Activated CD4-positive, alpha-beta T cell treated with anti-CD3 and anti-CD28 coated beads, Interleukin-2, amount 10 ng/mL, durations not matched to agents 7 days and 5 days (primary cell): ENCODE data around the gene GPHN. TPM values are rescaled to one million over a fixed set of nuclear protein-coding genes. Genes with fewer than 3 reads are reported as not detected.

Source experiments
- CTCF ChIA-PET: fragments of 350-600 bp; sonication (Branson Sonifier 250); formaldehyde crosslinking; loops from one replicate; lab custom pipeline; 2021; ENCODE audit warnings: antibody characterized with exemption; lab: Charles Lee
- POLR2A ChIA-PET: fragments of 350-600 bp; sonication (Branson Sonifier 250); formaldehyde crosslinking; loops from one replicate; lab custom pipeline; 2021; ENCODE audit warnings: antibody characterized with exemption; lab: Charles Lee
- DNase-seq: peaks from one replicate; pipeline ENCODE4 v3.0.0-alpha.2; 2020
- H3K27ac Mint-ChIP-seq: one replicate; pipeline ENCODE4 v1.8.0; 2021; ENCODE audit warnings: mild to moderate bottlenecking, moderate library complexity, mixed read lengths
- H3K27me3 Mint-ChIP-seq: one replicate; pipeline ENCODE4 v1.8.0; 2021; ENCODE audit warnings: mixed read lengths
- H3K36me3 Mint-ChIP-seq: one replicate; pipeline ENCODE4 v1.8.0; 2021; ENCODE audit warnings: low read depth, mixed read lengths
- H3K4me1 Mint-ChIP-seq: one replicate; pipeline ENCODE4 v1.8.0; 2021; ENCODE audit warnings: mixed read lengths
- H3K4me3 Mint-ChIP-seq: one replicate; pipeline ENCODE4 v1.8.0; 2021; ENCODE audit warnings: mild to moderate bottlenecking, moderate library complexity, mixed read lengths
- H3K9me3 Mint-ChIP-seq: one replicate; pipeline ENCODE4 v1.8.0; 2021; ENCODE audit warnings: mixed read lengths
- total RNA-seq, 2 experiments: library from RNA; stranded (reverse); gene quantifications; one replicate each; pipeline ENCODE4 v1.2.3, GENCODE V29; 2021

Gene GPHN
- total RNA-seq, 2 experiments from 2014 or later = 20.2 to 21.2 TPM

DNA sequence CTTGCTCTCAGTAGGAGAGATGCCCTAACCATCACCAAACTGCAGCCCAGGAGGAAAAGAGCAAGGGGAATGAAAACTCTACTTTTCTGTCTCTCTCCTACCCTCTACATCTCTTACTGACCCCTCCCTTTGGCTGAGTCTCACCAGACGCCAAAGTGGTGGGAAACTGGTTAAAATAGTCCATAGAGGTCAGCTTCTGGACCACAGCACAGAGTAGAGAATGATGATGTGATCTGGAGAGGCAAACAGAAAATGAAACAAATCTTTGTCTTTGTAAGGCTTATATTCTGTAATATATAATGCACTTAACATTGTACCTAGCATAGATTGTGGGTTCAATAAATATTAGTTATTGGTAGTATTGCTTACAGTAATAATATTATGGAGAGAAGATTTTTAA lies 600.3 kb downstream of the GPHN start:
- no peak overlapping the region for H3K4me3 Mint-ChIP-seq
- no peaks in the 10 kb centered on the region for H3K27me3 Mint-ChIP-seq
- H3K9me3 Mint-ChIP-seq = peaks cover 29% of the 10 kb centered on the region
- no peaks in the 10 kb centered on the region for H3K4me1 Mint-ChIP-seq
- no peak for DNase-seq
- H3K27ac Mint-ChIP-seq = no peak overlapping the region
- CTCF ChIA-PET = no interaction called here
- peaks cover 18% of the 10 kb centered on the region for H3K36me3 Mint-ChIP-seq
- POLR2A ChIA-PET = no interaction called here

DNA sequence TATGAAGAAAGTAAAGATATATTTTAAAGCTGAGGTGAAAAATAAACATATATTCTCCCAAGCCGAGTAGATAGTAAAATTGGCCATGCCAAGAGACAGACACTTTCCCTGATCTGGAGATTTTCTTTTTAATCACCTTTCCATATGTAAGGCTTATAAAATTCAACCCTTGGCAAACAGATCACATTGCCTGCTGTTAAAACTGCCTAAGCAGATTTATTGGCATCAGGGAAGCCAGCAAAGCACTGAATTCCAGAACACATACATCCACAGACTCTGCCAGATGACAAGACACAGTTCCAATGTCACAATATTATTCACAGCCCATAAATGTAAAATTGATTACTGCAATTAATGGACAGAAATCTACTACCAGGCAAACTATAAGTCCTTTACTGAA lies 603.1 kb downstream of the GPHN start:
- Mint-ChIP-seq H3K4me3 (no peak overlapping the region), H3K9me3 (peaks cover 8% of the 10 kb centered on the region), H3K27me3 (no peaks in the 10 kb centered on the region), H3K4me1 (no peaks in the 10 kb centered on the region), H3K27ac (no peak overlapping the region), H3K36me3 (peaks cover 7% of the 10 kb centered on the region)
- no peak for DNase-seq
- ChIA-PET POLR2A (no interaction called here), CTCF (no interaction called here)

DNA sequence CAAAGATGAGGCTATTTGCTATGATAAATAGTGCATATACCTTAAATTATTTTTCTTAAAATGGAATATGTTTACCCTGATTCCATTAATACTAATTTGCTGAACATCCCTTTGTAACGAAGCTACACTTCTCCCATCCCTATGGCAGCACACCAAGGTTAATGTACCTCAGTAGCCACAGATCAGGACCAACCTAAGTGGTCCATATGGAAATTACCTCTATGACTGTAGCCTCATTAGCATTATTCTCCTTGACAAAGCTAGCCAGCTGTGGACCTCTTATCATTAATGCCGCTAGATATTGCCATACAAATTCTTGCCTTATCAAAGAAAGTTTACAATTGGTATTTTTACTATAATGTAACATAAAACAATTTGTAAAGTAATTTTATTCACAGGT lies 604.4 kb downstream of the GPHN start:
- no peaks in the 10 kb centered on the region for H3K4me1 Mint-ChIP-seq
- H3K36me3 Mint-ChIP-seq = no peaks in the 10 kb centered on the region
- no peak overlapping the region for H3K27ac Mint-ChIP-seq
- H3K9me3 Mint-ChIP-seq = no peaks in the 10 kb centered on the region
- CTCF ChIA-PET = no interaction called here
- POLR2A ChIA-PET = no interaction called here
- H3K4me3 Mint-ChIP-seq = no peak overlapping the region
- DNase-seq = no peak
- no peaks in the 10 kb centered on the region for H3K27me3 Mint-ChIP-seq

DNA sequence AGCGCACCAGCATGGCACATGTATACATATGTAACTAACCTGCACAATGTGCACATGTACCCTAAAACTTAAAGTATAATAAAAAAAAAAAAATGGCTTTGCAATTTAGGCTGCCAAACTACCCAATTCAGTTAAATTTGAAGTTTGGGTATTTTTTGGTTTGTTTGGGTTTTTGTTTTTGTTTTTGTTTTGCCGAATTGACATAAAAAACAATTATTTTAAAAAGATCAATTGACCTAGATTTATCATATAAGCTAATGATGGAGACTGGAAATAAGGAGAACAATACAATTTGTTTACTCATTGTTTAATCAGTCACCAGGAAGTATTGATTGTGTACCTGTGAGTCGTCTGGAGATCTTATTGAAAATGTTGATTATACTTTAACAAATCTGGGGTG lies 619.2 kb downstream of the GPHN start:
- no peak overlapping the region for H3K27ac Mint-ChIP-seq
- POLR2A ChIA-PET = no interaction called here
- H3K36me3 Mint-ChIP-seq = peaks cover 15% of the 10 kb centered on the region
- no peaks in the 10 kb centered on the region for H3K4me1 Mint-ChIP-seq
- H3K27me3 Mint-ChIP-seq = no peaks in the 10 kb centered on the region
- H3K9me3 Mint-ChIP-seq = no peaks in the 10 kb centered on the region
- H3K4me3 Mint-ChIP-seq = no peak overlapping the region
- CTCF ChIA-PET = no interaction called here
- DNase-seq = no peak

DNA sequence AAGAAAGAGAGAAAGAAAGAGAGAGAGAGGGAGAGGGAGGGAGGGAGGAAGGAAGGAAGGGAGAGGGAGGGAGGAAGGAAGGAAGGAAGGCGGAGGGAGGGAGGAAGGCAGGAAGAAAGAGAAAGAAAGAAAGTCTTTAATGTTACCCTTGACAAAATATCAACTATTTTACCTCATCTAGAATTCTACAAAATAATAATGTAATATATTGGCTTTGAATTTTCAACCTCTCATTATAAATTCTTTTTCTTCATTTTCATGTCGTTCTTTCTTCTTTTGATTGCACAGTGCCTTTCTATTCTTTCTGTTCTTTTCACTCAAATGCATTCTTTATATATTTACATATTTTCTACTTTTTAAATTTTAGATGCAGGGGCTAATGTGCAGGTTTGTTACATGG lies 621.8 kb downstream of the GPHN start:
- peaks cover 10% of the 10 kb centered on the region for H3K4me1 Mint-ChIP-seq
- H3K36me3 Mint-ChIP-seq = peaks cover 7% of the 10 kb centered on the region
- no peaks in the 10 kb centered on the region for H3K9me3 Mint-ChIP-seq
- H3K4me3 Mint-ChIP-seq = no peak overlapping the region
- ChIA-PET CTCF (no interaction called here), POLR2A (no interaction called here)
- DNase-seq = no peak
- H3K27ac Mint-ChIP-seq = no peak overlapping the region
- H3K27me3 Mint-ChIP-seq = no peaks in the 10 kb centered on the region

DNA sequence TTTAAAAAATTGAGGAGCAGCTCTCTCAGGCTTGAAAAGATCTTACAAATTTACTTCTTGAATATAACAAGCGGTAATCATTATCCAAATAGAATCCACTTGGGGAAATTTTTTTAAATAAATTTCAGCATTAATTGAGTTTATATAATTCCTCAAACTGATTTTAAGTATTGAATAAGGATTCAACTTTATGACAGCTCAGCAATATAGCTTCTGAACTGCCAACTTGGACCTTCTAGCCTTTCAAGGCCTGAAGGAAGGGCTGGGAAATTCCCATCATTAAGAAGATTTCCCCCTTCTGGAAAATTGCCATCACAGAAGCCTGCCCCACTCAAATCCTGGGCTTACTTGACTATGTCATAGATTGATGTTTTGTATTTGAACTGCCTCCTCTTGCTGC lies 623.7 kb downstream of the GPHN start:
- POLR2A ChIA-PET = no interaction called here
- H3K4me1 Mint-ChIP-seq = peaks cover 14% of the 10 kb centered on the region
- H3K27ac Mint-ChIP-seq = no peak overlapping the region
- no peak overlapping the region for H3K4me3 Mint-ChIP-seq
- no peaks in the 10 kb centered on the region for H3K9me3 Mint-ChIP-seq
- CTCF ChIA-PET = interaction anchor here (0.7 kb wide), 1 partner anchor 41 kb away, joined by 3 read pairs; no protein-coding TSS in a partner anchor
- DNase-seq = no peak
- H3K36me3 Mint-ChIP-seq = peaks cover 7% of the 10 kb centered on the region
- no peaks in the 10 kb centered on the region for H3K27me3 Mint-ChIP-seq

DNA sequence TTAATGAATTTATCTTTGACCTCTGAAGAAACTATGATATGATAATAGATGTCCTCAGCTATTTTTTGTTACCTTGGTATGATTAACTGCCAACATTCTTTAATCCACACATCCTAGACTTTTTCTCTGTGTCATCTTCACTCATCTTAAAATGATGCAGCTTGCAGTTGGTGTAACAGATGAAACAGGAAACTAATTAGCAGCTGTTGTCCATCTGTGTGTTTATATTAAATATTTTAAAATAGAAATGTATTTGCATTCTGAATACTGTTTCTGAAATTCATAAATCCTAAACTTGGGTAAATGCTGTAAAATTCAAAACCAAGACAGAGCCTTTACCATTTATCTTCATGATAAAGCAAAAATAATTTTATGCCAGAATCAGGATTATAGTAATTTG lies 625.2 kb downstream of the GPHN start:
- no peaks in the 10 kb centered on the region for H3K27me3 Mint-ChIP-seq
- POLR2A ChIA-PET = no interaction called here
- H3K4me1 Mint-ChIP-seq = peaks cover 14% of the 10 kb centered on the region
- H3K36me3 Mint-ChIP-seq = peaks cover 6% of the 10 kb centered on the region
- CTCF ChIA-PET = no interaction called here
- H3K9me3 Mint-ChIP-seq = no peaks in the 10 kb centered on the region
- no peak overlapping the region for H3K4me3 Mint-ChIP-seq
- no peak for DNase-seq
- H3K27ac Mint-ChIP-seq = no peak overlapping the region

DNA sequence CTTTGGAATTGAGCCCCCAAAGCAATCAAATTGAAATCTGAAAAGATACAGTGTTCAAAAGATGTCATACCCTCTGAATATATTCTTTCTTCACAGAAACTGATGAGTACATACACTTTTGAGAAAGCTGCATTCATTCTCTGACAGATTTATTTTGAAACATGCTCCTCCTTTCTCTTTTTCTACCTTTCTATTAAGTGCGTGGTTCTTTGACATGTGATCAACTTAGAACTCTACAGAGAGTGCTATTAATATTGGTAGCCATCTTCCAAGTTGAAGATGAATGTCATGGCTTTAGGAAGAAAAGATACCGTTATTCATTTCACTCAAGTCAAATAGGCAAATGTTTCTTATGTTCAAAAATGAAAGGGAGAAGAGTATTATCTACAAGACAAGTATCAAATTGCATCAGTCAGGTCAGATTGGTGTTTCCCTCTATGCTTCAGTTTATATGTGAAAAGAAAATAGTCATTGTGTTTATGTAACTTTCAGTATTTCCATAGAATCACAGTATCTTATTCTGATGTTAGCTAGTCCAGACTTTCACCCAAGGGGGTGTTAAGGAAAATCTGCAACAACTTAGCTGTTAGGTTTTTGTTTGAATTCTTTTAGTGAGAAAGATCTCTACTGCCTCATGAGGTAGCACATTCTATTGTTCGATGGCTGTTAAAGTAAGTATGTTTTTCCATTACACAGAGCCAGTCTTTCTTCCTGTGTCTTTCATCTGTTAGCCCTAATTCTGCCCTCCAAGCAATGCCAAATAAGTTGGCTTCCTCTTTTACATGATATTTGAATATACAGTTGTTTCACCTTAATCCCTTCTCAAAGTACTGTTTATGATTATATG lies 625.9 kb downstream of the GPHN start:
- Mint-ChIP-seq H3K4me3 (no peak overlapping the region), H3K27me3 (no peaks in the 10 kb centered on the region), H3K9me3 (no peaks in the 10 kb centered on the region), H3K4me1 (peaks cover 14% of the 10 kb centered on the region), H3K27ac (no peak overlapping the region), H3K36me3 (peaks cover 6% of the 10 kb centered on the region)
- no peak for DNase-seq
- CTCF ChIA-PET = no interaction called here
- POLR2A ChIA-PET = no interaction called here

DNA sequence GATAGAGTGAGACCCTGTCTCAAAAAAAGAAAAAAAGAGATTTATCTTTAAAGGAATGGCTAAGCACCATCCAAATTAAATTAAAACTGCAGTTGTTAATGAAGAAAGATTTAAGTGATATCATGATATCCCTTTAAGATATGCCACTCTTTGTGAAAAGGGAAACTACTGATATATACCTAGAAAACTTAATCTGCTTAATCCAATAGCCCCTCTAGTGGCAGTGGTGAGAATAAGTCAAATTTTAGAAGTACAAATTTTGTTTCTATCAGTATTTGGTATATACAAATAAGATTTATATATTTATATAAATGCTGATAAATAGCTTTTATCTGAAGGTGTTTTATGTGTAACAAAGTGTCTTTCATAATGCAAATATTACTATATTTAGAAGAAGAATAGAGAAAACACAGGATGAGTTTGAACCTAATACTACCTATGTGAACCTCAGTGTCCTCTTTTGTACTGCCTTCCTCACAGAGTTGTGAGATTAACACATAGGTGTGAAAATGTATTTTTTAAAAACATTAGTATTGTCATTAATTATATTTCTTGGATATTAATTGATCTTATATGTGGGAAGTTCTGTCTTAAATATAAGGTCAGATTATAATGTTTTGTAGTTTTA lies 629.9 kb downstream of the GPHN start:
- Mint-ChIP-seq H3K4me3 (no peak overlapping the region), H3K27ac (no peak overlapping the region), H3K27me3 (no peaks in the 10 kb centered on the region), H3K4me1 (peaks cover 14% of the 10 kb centered on the region), H3K9me3 (no peaks in the 10 kb centered on the region), H3K36me3 (no peaks in the 10 kb centered on the region)
- DNase-seq = no peak
- CTCF ChIA-PET = no interaction called here
- POLR2A ChIA-PET = no interaction called here

DNA sequence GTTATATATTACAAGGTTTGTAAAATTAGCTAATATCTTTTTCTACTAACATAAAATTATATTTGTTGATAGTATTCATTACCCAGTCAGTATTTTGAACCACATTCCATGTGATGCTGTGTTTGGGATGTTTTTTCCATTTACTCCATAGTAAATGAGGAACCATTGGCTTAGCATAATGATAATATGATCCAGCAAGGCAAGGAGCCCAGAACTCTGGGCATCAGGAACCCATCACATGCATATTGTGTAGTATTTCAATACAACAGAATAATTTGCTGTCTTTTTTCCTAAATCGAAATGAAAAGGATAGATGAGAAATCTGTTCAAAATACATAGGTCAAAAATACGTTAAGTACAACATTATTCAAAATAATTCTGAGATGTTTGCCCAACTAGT lies 632.6 kb downstream of the GPHN start:
- no peak for DNase-seq
- Mint-ChIP-seq H3K27ac (no peak overlapping the region), H3K4me3 (no peak overlapping the region), H3K27me3 (no peaks in the 10 kb centered on the region), H3K9me3 (no peaks in the 10 kb centered on the region), H3K36me3 (no peaks in the 10 kb centered on the region), H3K4me1 (peaks cover 2% of the 10 kb centered on the region)
- POLR2A ChIA-PET = no interaction called here
- CTCF ChIA-PET = interaction anchor here (0.6 kb wide), 1 partner anchor 85 kb away, joined by 3 read pairs; no protein-coding TSS in a partner anchor

DNA sequence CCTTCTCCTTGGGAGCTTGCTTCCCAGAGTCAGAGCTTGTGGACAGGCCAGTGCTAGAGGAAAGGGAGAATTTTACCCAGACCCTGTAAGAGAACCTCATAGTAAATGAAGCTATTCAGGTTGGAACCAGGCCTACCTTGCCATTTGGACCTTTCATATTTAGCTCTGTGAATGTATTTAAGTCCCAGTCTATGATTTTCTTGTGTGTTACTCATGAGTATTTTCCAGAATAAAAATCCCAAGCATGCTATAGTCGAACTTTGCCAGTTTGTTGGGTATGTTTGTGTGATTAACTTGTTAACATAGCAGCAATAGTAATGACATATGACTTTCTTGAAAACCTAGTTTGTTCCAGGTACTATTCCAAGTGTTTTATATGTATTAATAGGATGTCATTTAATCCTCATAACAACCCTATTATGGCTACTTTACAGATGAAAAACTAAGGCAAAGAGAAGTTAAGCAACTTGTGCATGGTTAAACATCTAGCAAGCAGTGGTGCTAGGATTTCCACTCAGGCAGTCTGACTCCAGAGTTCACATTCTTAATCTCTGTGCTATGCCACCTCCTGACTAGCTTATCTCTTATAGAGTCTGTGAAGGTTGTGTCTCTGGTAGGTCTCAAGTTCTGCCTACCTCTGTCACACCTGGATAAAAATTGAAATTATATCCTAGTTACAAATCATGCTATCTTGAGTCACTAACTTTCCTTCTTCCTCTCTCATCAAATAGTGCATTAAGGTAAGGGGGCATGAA lies 633.4 kb downstream of the GPHN start:
- Mint-ChIP-seq H3K4me3 (no peak overlapping the region), H3K27me3 (no peaks in the 10 kb centered on the region), H3K4me1 (no peaks in the 10 kb centered on the region), H3K36me3 (no peaks in the 10 kb centered on the region), H3K27ac (no peak overlapping the region), H3K9me3 (no peaks in the 10 kb centered on the region)
- ChIA-PET POLR2A (no interaction called here), CTCF (no interaction called here)
- DNase-seq = no peak

DNA sequence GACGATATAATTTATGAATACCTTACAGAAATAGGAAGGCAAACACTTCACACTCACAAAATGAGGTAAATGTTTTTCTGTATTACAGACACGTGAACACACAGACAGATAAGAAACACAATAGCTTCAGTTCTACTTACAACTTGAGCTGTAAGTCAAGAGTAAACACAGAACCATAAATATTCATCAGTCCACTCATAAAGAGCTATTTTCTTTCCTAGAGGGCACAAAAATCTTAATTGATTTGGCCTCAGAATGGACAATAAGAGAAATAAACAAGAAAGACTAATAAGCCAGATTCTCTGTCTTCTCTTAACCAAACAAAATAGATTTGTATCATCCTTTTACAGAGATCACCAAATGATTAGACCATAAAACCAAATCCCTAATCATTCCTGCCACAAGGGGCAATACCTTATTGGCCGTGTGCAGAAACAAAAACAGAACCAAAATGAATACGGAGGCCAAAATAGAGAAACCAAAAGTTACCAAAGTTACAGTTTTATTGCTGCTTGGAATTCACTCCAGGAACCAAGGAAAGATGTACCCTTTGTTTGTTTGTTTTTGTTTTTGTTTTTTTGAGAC lies 643.2 kb downstream of the GPHN start:
- no peaks in the 10 kb centered on the region for H3K27me3 Mint-ChIP-seq
- POLR2A ChIA-PET = no interaction called here
- no peaks in the 10 kb centered on the region for H3K9me3 Mint-ChIP-seq
- no peak overlapping the region for H3K4me3 Mint-ChIP-seq
- CTCF ChIA-PET = no interaction called here
- no peaks in the 10 kb centered on the region for H3K4me1 Mint-ChIP-seq
- no peak for DNase-seq
- no peaks in the 10 kb centered on the region for H3K36me3 Mint-ChIP-seq
- H3K27ac Mint-ChIP-seq = no peak overlapping the region

DNA sequence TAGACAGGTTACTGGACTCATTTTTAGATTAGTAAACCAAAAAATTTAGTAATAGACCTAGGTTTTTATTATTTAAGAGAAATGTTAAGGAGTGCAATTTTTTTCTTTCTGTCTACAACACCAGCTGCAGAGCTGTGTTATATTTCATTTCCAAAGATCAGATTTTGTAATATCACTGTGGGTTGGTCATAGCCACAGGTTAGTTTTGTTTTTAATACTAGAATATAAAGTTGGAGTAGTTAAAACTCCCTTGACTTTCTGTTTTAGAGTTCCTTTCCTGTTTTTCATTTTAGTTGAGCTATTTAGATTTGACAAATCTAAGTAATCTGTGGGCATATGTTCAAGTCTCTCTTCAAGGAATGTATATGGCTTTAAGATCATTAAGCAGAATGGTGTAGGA lies 650.6 kb downstream of the GPHN start:
- POLR2A ChIA-PET = no interaction called here
- Mint-ChIP-seq H3K27ac (no peak overlapping the region), H3K4me3 (no peak overlapping the region), H3K36me3 (no peaks in the 10 kb centered on the region), H3K9me3 (no peaks in the 10 kb centered on the region), H3K4me1 (peaks cover 13% of the 10 kb centered on the region), H3K27me3 (no peaks in the 10 kb centered on the region)
- DNase-seq = no peak
- CTCF ChIA-PET = no interaction called here
